ENCODE data around the gene GPAT3. TPM values are rescaled to one million over a fixed set of nuclear protein-coding genes. Genes with fewer than 3 reads are reported as not detected.
"Not testable (repeated sequence)": the region's sequence is repeated elsewhere in the genome, so short reads cannot be mapped to it uniquely, and the experiment has no call there.

The GPAT3 gene
- total RNA-seq, 1 experiment from 2014 or later: 4.4 TPM

- DNase-seq: peak; percentile 12
- no peak for TF ChIP-seq CTCF (IDR thresholded peaks at IDR 0.05; ENCODE audit: unreplicated experiment)
- Mint-ChIP-seq H3K27ac (ENCODE audit: unreplicated experiment) (peak overlapping the region; percentile 19), H3K4me3 (ENCODE audit: low read depth, unreplicated experiment) (no peak overlapping the region), H3K36me3 (ENCODE audit: insufficient read depth, unreplicated experiment) (no peaks in the 10 kb centered on the region), H3K9me3 (ENCODE audit: low read depth, unreplicated experiment) (no peaks in the 10 kb centered on the region), H3K4me1 (ENCODE audit: low read depth, unreplicated experiment) (peaks cover 17% of the 10 kb centered on the region), H3K27me3 (ENCODE audit: unreplicated experiment) (no peaks in the 10 kb centered on the region)
- BruUV-seq (replicated peaks): no TSS peak
- CTCF ChIA-PET: interaction anchor here (0.7 kb wide), 1 partner anchor 1252 kb away, joined by 3 read pairs; no protein-coding TSS in a partner anchor
- intact Hi-C loops (cut with micrococcal nuclease; ENCODE audit: unreplicated experiment): no loop called here
These were observed 34.1 kb downstream of the GPAT3 start for GRCh38 chr4:83569987-83570386.

GRCh38 chr4:83572848-83573247 is 36.9 kb downstream of the GPAT3 start:
- no peaks in the 10 kb centered on the region for H3K9me3 Mint-ChIP-seq (ENCODE audit: low read depth, unreplicated experiment)
- H3K36me3 Mint-ChIP-seq (ENCODE audit: insufficient read depth, unreplicated experiment): no peaks in the 10 kb centered on the region
- no peak for TF ChIP-seq CTCF (IDR thresholded peaks at IDR 0.05; ENCODE audit: unreplicated experiment)
- no peaks in the 10 kb centered on the region for H3K27me3 Mint-ChIP-seq (ENCODE audit: unreplicated experiment)
- DNase-seq: no peak
- intact Hi-C loops (cut with micrococcal nuclease; ENCODE audit: unreplicated experiment): no loop called here
- H3K4me1 Mint-ChIP-seq (ENCODE audit: low read depth, unreplicated experiment): peaks cover 17% of the 10 kb centered on the region
- no TSS peak for BruUV-seq (replicated peaks)
- CTCF ChIA-PET: no interaction called here
- H3K4me3 Mint-ChIP-seq (ENCODE audit: low read depth, unreplicated experiment): no peak overlapping the region
- H3K27ac Mint-ChIP-seq (ENCODE audit: unreplicated experiment): no peak overlapping the region

GRCh38 chr4:83574247-83574646 is 38.3 kb downstream of the GPAT3 start:
- no peak overlapping the region for H3K27ac Mint-ChIP-seq (ENCODE audit: unreplicated experiment)
- no peak for DNase-seq
- no peaks in the 10 kb centered on the region for H3K9me3 Mint-ChIP-seq (ENCODE audit: low read depth, unreplicated experiment)
- intact Hi-C loops (cut with micrococcal nuclease; ENCODE audit: unreplicated experiment): no loop called here
- no peak overlapping the region for H3K4me3 Mint-ChIP-seq (ENCODE audit: low read depth, unreplicated experiment)
- TF ChIP-seq CTCF (IDR thresholded peaks at IDR 0.05; ENCODE audit: unreplicated experiment): no peak
- no peaks in the 10 kb centered on the region for H3K27me3 Mint-ChIP-seq (ENCODE audit: unreplicated experiment)
- no TSS peak for BruUV-seq (replicated peaks)
- H3K4me1 Mint-ChIP-seq (ENCODE audit: low read depth, unreplicated experiment): peaks cover 14% of the 10 kb centered on the region
- CTCF ChIA-PET: no interaction called here
- no peaks in the 10 kb centered on the region for H3K36me3 Mint-ChIP-seq (ENCODE audit: insufficient read depth, unreplicated experiment)

GRCh38 chr4:83576237-83576636 is 40.3 kb downstream of the GPAT3 start:
- H3K4me3 Mint-ChIP-seq (ENCODE audit: low read depth, unreplicated experiment); H3K9me3 Mint-ChIP-seq (ENCODE audit: low read depth, unreplicated experiment); intact Hi-C loops (cut with micrococcal nuclease; ENCODE audit: unreplicated experiment); H3K27me3 Mint-ChIP-seq (ENCODE audit: unreplicated experiment); BruUV-seq (replicated peaks); DNase-seq; H3K27ac Mint-ChIP-seq (ENCODE audit: unreplicated experiment); H3K4me1 Mint-ChIP-seq (ENCODE audit: low read depth, unreplicated experiment); H3K36me3 Mint-ChIP-seq (ENCODE audit: insufficient read depth, unreplicated experiment); CTCF ChIA-PET: not testable (repeated sequence)

GRCh38 chr4:83581411-83582288 is 45.7 kb downstream of the GPAT3 start:
- Mint-ChIP-seq H3K27ac (ENCODE audit: unreplicated experiment) (no peak overlapping the region), H3K36me3 (ENCODE audit: insufficient read depth, unreplicated experiment) (no peaks in the 10 kb centered on the region), H3K9me3 (ENCODE audit: low read depth, unreplicated experiment) (no peaks in the 10 kb centered on the region), H3K4me1 (ENCODE audit: low read depth, unreplicated experiment) (no peaks in the 10 kb centered on the region), H3K27me3 (ENCODE audit: unreplicated experiment) (no peaks in the 10 kb centered on the region), H3K4me3 (ENCODE audit: low read depth, unreplicated experiment) (no peak overlapping the region)
- TF ChIP-seq CTCF (IDR thresholded peaks at IDR 0.05; ENCODE audit: unreplicated experiment): no peak
- no TSS peak for BruUV-seq (replicated peaks)
- CTCF ChIA-PET: no interaction called here
- DNase-seq: no peak
- intact Hi-C loops (cut with micrococcal nuclease; ENCODE audit: unreplicated experiment): no loop called here
